GM20000 (cell line): ENCODE measurements around the gene ROR1.

Source experiments
- DNase-seq: peaks from one replicate; pipeline ENCODE4 v3.0.0; 2012; ENCODE audit warnings: low spot score
- CTCF ChIP-seq: IDR thresholded peaks from 2 replicates; pipeline ENCODE4 v1.5.1; 2012; ENCODE audit warnings: mild to moderate bottlenecking, control low read depth; ENCODE audit errors: extremely low read depth, missing control alignments

ROR1 gene

GRCh38 chr1:64167176-64167575 is 393.4 kb downstream of the ROR1 start:
- TF ChIP-seq CTCF = no peak
- no peak for DNase-seq

DNA sequence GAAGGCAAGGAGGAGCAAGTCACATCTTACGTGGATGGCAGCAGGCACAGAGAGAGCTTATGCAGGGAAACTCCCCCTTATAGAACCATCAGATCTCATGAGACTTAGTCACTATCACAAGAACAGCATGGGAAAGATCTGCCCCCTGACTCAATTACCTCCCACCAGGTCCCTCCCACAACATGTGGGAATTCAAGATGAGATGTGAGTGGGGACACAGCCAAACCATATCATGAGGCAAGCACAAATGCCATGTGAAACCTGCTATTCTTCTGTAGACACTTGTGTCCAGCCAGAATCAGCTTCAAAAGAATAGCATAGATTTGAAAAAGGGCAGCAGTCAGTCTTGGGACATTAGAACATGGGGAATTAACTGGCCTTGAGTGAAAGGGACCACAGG is 397.4 kb downstream of the ROR1 start:
- no peak for DNase-seq
- no peak for TF ChIP-seq CTCF

GRCh38 chr1:64171797-64172281 is 398.0 kb downstream of the ROR1 start:
- TF ChIP-seq CTCF = no peak
- no peak for DNase-seq

DNA sequence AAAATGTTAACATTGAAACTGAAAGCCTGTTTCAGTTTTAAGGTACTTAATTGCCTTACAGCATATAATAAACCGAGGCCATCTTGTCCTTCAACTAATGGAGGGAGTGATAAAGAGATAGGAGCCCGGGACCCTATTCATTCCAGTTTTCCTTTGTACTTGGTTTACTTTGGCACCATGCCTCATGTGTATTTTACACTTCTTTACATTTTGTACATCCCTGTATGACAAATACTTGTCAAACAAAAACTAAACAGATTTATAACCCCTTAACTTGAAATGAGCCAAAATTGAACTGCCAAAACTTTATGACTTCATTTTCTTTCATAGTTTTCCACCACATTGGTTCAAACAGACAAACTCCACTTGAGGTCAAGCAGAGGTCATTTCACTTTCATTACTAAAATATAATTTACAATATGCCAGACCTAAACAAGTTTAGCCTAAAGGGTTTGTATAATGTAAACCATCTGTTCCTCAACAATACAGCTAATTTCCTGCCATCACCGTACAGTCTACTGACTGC is 398.7 kb downstream of the ROR1 start:
- TF ChIP-seq CTCF = no peak
- DNase-seq = no peak

DNA sequence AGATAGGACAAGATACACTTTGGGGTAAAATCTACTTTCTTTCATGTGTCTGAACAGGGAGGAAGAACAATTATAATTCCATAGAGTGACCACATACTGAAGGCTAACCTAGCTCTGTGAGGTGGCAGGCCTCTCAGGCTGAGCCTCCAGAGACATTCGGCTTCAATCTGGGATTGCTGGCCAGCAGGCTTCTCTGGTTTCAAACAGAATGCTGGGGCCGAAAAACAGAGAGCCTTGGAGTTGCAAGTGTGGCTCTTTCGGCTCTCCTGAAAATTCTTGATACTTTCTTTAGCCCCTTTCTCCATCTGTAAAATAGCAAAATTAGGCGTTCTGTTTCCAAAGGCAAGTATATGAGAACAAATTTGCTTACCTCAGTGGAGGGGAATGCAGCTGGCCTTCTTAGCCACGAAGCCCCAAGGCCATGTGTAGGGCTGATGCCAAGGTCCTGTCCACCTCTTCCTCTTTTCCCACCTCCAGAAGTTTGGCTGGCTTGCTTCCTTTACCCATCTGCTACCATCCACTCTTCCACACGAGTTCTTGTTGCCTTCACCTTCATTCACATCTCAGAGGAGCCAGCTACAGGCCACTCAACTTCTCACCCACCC is 399.6 kb downstream of the ROR1 start:
- no peak for TF ChIP-seq CTCF
- DNase-seq = no peak

DNA sequence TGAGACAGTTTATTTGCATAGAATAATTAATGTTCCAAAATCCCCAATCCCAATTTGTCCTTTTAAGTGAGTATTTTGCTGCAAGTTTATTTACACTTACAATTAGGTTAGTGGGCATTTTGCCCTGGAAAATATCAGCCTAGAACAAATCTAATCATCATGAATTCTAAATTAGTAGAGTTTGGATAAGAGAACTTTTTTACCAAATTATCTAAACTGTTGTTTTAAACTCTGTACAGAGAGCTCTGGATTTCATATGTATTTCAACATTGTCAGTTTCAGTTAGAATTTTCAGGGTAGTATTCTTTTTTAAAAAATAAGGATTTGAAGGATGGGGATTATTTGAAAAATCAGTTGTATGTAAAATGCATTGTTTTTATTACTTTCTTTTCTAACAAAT is 401.8 kb downstream of the ROR1 start:
- DNase-seq = no peak
- no peak for TF ChIP-seq CTCF

GRCh38 chr1:64176659-64177058 is 402.8 kb downstream of the ROR1 start:
- no peak for TF ChIP-seq CTCF

More at GRCh38 chr1:64176659-64177058, 402.8 kb downstream of the ROR1 start:
- no peak for DNase-seq
